Endothelial cell of umbilical vein (primary cell): Measurements from ENCODE around the gene FGF16. TPM values are rescaled to one million over a fixed set of nuclear protein-coding genes. Genes with fewer than 3 reads are reported as not detected.
"Not testable (repeated sequence)": the region's sequence is repeated elsewhere in the genome, so short reads cannot be mapped to it uniquely, and the experiment has no call there.

Experiments used
- BruUV-seq: library from RNA; stranded (reverse); fragments of 400-500 nt; replicated peaks from 2 replicates; lab custom pipeline; 2021; lab: Mats Ljungman, UMichigan
- CTCF ChIA-PET: fragments of 300-600, 350-600 bp; sonication (Branson Sonifier 250); formaldehyde crosslinking; loops from one replicate; lab custom pipeline; 2021; ENCODE audit warnings: antibody characterized with exemption, inconsistent platforms; lab: Charles Lee
- POLR2A ChIA-PET: fragments of 300-600, 350-600 bp; sonication (Branson Sonifier 250); formaldehyde crosslinking; loops from one replicate; lab custom pipeline; 2021; ENCODE audit warnings: antibody characterized with exemption, inconsistent platforms; lab: Charles Lee
- DNase-seq: peaks from one replicate; pipeline ENCODE4 v3.0.0-alpha.2; 2011; ENCODE audit warnings: low read depth, low spot score
- FAIRE-seq: peaks from 2 replicates; lab custom pipeline; 2011; peaks lifted over from hg19 to GRCh38; lab: Jason Lieb, UNC
- H2AFZ ChIP-seq: 2 replicates; pipeline ENCODE4 v1.6.0; 2012; ENCODE audit warnings: low read depth, low read length, control low read depth, inconsistent platforms
- H3K27ac ChIP-seq: 2 replicates; pipeline ENCODE4 v1.5.1; 2011; ENCODE audit warnings: low read depth, mild to moderate bottlenecking, control low read depth, low read length, moderate library complexity; ENCODE audit not compliant: insufficient read depth
- H3K27me3 ChIP-seq, 2 experiments: 2 replicates each; pipeline versions ENCODE4 v1.6.0 to v1.6.1; 2011; ENCODE audit warnings: low read length in 2 of 2, mixed read lengths in 1 of 2; ENCODE audit not compliant: control insufficient read depth in 2 of 2, insufficient read depth in 2 of 2
- H3K36me3 ChIP-seq, 2 experiments: 2 replicates in 1 of 2; 3 replicates in 1 of 2; pipeline ENCODE4 v1.5.1; 2011; ENCODE audit warnings: low read length in 2 of 2, mild to moderate bottlenecking in 1 of 2, moderate library complexity in 1 of 2; ENCODE audit not compliant: control insufficient read depth in 2 of 2, insufficient read depth in 2 of 2; ENCODE audit errors: extremely low read depth in 1 of 2
- H3K4me1 ChIP-seq: 3 replicates; pipeline ENCODE4 v1.5.1; 2011; ENCODE audit warnings: mild to moderate bottlenecking, low read length; ENCODE audit not compliant: control insufficient read depth, insufficient read depth; ENCODE audit errors: extremely low read depth
- H3K4me2 ChIP-seq: 2 replicates; pipeline ENCODE4 v1.6.1; 2011; ENCODE audit warnings: low read length, control low read depth, mixed read lengths; ENCODE audit not compliant: insufficient read depth
- H3K4me3 ChIP-seq, 3 experiments: fragments of 200-600 bp in 1 of 3; sonication (generic), shearing (Covaris generic) in 1 of 3; replicated peaks in 1 of 3; 2 replicates each; pipeline ENCODE4 v1.5.1; 2011 to 2016; ENCODE audit warnings: control low read depth in 3 of 3, low read length in 3 of 3, mild to moderate bottlenecking in 2 of 3, inconsistent platforms in 1 of 3, low read depth in 1 of 3, moderate library complexity in 1 of 3; ENCODE audit not compliant: insufficient read depth in 1 of 3
- H3K79me2 ChIP-seq: 2 replicates; pipeline ENCODE4 v1.6.0; 2012; ENCODE audit warnings: low read length, inconsistent platforms; ENCODE audit not compliant: control insufficient read depth, insufficient read depth
- H3K9ac ChIP-seq: replicated peaks from 2 replicates; pipeline ENCODE3; 2011; ENCODE audit warnings: low read length, control low read depth; ENCODE audit not compliant: insufficient read depth; ENCODE audit errors: extremely low read depth
- H3K9me1 ChIP-seq: replicated peaks from 3 replicates; pipeline ENCODE4 v1.6.0; 2011; ENCODE audit warnings: mild to moderate bottlenecking, low read length; ENCODE audit not compliant: control insufficient read depth, insufficient read depth; ENCODE audit errors: extremely low read depth
- H3K9me3 ChIP-seq: replicated peaks from 2 replicates; pipeline ENCODE4 v1.5.1; 2012; ENCODE audit warnings: low read length, inconsistent platforms; ENCODE audit not compliant: control insufficient read depth, insufficient read depth
- H4K20me1 ChIP-seq: replicated peaks from 2 replicates; pipeline ENCODE3; 2011; ENCODE audit warnings: mild to moderate bottlenecking, low read length; ENCODE audit not compliant: control insufficient read depth, insufficient read depth; ENCODE audit errors: extremely low read depth
- EZH2 ChIP-seq: IDR thresholded peaks from 2 replicates; pipeline ENCODE4 v1.6.1; 2012; ENCODE audit warnings: borderline replicate concordance, low read depth, mild to moderate bottlenecking, moderate library complexity, low read length, inconsistent platforms; ENCODE audit not compliant: severe bottlenecking
- FOS ChIP-seq: IDR thresholded peaks from 2 replicates; pipeline ENCODE4 v1.6.1; 2011; ENCODE audit warnings: mild to moderate bottlenecking, low read length, moderate library complexity, borderline replicate concordance; ENCODE audit not compliant: insufficient read depth
- GATA2 ChIP-seq: IDR thresholded peaks from 2 replicates; pipeline ENCODE4 v1.7.0; 2011; ENCODE audit warnings: low read depth, mild to moderate bottlenecking, moderate library complexity, mixed read lengths, low read length; ENCODE audit not compliant: insufficient read length, insufficient read depth
- JUN ChIP-seq: IDR thresholded peaks from 2 replicates; pipeline ENCODE4 v1.6.1; 2011; ENCODE audit warnings: borderline replicate concordance, low read depth; ENCODE audit not compliant: insufficient read length, insufficient read depth
- MYC ChIP-seq: IDR thresholded peaks from one replicate; pipeline ENCODE4 v1.6.1; 2011; ENCODE audit warnings: mild to moderate bottlenecking, low read depth, low read length
- POLR2A ChIP-seq: IDR thresholded peaks from 2 replicates; pipeline ENCODE4 v1.6.1; 2012; ENCODE audit warnings: low read depth, mild to moderate bottlenecking, control low read depth, low read length
- POLR2AphosphoS5 ChIP-seq: IDR thresholded peaks from 2 replicates; pipeline ENCODE4 v1.6.1; 2012; ENCODE audit warnings: low read depth, mild to moderate bottlenecking, control low read depth, low read length, moderate library complexity; ENCODE audit not compliant: insufficient read depth
- dilution Hi-C: fragments of 300-500 bp; cut with MboI; formaldehyde crosslinking; loops from one replicate; pipeline ENCODE4 v1.15.0; 2019; ENCODE audit warnings: low sequenced_read_pairs; ENCODE audit not compliant: extremely low pct_ligation_motif_present
- intact Hi-C: fragments of 100-400 bp; cut with micrococcal nuclease; formaldehyde crosslinking; loops from one replicate; pipeline ENCODE4 v1.10.0; 2022
- polyA plus RNA-seq, 4 experiments: library from polyadenylated mRNA; depleted of rRNA in 3 of 4; stranded (reverse) in 3 of 4; unstranded in 1 of 4; fragments of >200 nt; gene quantifications; 2 replicates each; pipeline versions ENCODE4 v1.2.1 to v1.2.3, GENCODE V29; 2011 to 2012; ENCODE audit warnings: missing spikeins in 1 of 4
- total RNA-seq: library from RNA; stranded (reverse); gene quantifications from 2 replicates; pipeline ENCODE4 v1.2.3, GENCODE V29; 2021
- TF ChIP-seq, protein P1 (sequence below), 2 donors: IDR thresholded peaks; 1 replicate in 1 of 2; 2 replicates in 1 of 2; pipeline ENCODE4 v1.5.1; 2011; ENCODE audit warnings: low read length in 2 of 2, mild to moderate bottlenecking in 2 of 2, moderate library complexity in 2 of 2, control low read depth in 1 of 2, inconsistent platforms in 1 of 2, low read depth in 1 of 2; ENCODE audit not compliant: insufficient read depth in 1 of 2; ENCODE audit errors: extremely low read depth in 1 of 2
- TF ChIP-seq, protein P2 (sequence below): IDR thresholded peaks from 2 replicates; pipeline ENCODE4 v1.6.1; 2011; ENCODE audit not compliant: insufficient read depth, insufficient read length

The FGF16 gene
- total and polyA plus RNA-seq, 2 donors (not counting 3 experiments of a cell fraction or from before 2014, with no cell fraction given), result 3.1 to 3.8 TPM

DNA sequence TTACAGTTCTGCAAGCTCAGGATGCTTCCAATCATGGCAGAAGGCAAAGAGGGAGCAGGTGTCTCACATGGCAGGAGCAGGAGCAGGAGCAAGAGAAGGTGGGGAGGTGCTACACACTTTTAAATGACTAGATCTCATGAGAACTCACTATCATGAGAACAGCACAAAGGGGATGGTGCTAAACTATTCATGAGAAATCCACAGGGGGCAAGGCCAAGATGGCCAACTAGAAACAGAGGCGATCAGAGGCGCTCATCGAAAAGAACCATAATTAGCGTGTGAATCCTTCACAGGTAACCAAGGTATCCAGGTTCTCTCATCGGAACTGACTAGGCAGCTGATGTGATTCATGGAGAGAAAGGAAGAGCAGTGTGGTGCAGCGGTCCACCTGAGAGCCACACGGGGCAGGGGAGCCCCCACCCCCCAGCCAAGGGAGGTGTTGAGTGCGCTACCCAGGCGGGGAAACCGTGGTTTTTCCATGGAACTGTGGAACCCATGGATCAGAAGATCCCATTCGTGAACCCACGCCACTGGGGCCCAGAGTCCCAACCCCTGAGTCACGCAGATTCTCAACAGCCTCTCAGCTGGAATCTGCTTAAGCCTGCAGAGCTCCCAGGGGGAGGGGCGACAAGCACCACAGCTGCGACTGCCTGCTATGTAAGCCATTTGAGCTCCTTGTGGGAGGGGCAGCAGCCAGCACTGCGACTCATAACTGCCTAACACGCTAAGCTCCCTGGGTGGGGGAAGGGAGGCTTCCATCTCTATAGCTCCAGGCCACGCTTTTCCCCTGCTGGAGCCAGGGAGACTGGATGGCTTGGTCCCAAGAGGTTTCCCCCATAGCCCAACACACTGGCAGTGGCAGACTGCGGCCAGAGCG lies 46.7 kb downstream of the FGF16 start:
- dilution Hi-C loops, result no loop called here
- Histone ChIP-seq H3K9ac (no peak overlapping the region), H3K4me3 (no peak overlapping the region), H3K27me3 (no peaks in the 10 kb centered on the region), H3K27ac (no peak overlapping the region), H3K9me3 (no peaks in the 10 kb centered on the region), H3K9me1 (no peaks in the 10 kb centered on the region), H4K20me1 (no peaks in the 10 kb centered on the region), H2AFZ (no peak overlapping the region), H3K79me2 (no peaks in the 10 kb centered on the region), H3K36me3 (no peaks in the 10 kb centered on the region), H3K4me1 (no peaks in the 10 kb centered on the region), H3K4me2 (no peak overlapping the region)
- no peak for TF ChIP-seq POLR2A
- TF ChIP-seq JUN, result no peak
- TF ChIP-seq, protein P1, sequence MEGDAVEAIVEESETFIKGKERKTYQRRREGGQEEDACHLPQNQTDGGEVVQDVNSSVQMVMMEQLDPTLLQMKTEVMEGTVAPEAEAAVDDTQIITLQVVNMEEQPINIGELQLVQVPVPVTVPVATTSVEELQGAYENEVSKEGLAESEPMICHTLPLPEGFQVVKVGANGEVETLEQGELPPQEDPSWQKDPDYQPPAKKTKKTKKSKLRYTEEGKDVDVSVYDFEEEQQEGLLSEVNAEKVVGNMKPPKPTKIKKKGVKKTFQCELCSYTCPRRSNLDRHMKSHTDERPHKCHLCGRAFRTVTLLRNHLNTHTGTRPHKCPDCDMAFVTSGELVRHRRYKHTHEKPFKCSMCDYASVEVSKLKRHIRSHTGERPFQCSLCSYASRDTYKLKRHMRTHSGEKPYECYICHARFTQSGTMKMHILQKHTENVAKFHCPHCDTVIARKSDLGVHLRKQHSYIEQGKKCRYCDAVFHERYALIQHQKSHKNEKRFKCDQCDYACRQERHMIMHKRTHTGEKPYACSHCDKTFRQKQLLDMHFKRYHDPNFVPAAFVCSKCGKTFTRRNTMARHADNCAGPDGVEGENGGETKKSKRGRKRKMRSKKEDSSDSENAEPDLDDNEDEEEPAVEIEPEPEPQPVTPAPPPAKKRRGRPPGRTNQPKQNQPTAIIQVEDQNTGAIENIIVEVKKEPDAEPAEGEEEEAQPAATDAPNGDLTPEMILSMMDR (IDR thresholded peaks at IDR 0.05; ENCODE audit: extremely low read depth in 1 of 2, insufficient read depth in 1 of 2, low read depth in 1 of 2, low read length in 2 of 2), result no peak
- no peak for TF ChIP-seq POLR2AphosphoS5
- no peak for TF ChIP-seq FOS
- TF ChIP-seq EZH2, result no peak
- no peak for TF ChIP-seq GATA2
- TF ChIP-seq, protein P2, sequence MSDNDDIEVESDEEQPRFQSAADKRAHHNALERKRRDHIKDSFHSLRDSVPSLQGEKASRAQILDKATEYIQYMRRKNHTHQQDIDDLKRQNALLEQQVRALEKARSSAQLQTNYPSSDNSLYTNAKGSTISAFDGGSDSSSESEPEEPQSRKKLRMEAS, result no peak
- no peak for TF ChIP-seq MYC
- FAIRE-seq (no peak), DNase-seq (no peak)
- ChIA-PET POLR2A (no interaction called here), CTCF (no interaction called here)
- intact Hi-C loops, result no loop called here
- no TSS peak for BruUV-seq

DNA sequence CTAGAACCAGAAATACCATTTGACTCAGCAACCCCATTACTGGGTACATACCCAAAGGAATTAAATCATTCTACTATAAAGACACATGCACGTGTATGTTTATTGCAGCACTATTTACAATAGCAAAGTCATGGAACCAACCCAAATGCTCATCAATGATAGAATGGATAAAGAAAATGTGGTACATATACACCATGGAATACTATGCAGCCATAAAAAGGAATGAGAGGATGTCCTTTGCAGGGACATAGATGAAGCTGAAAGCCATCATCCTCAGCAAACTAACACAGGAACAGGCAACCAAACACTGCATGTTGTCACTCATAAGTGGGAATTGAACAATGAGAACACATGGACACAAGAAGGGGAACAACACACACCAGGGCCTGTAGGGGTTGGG lies 53.0 kb downstream of the FGF16 start:
- DNase-seq, H3K4me3 ChIP-seq, POLR2A ChIA-PET, H3K27me3 ChIP-seq, H3K4me1 ChIP-seq, H3K4me2 ChIP-seq, BruUV-seq, CTCF ChIA-PET, intact Hi-C loops, H3K9ac ChIP-seq, FAIRE-seq, H3K79me2 ChIP-seq, H3K9me1 ChIP-seq, H2AFZ ChIP-seq, H4K20me1 ChIP-seq, dilution Hi-C loops, H3K36me3 ChIP-seq, H3K9me3 ChIP-seq, H3K27ac ChIP-seq: not testable (repeated sequence)
